Trophoblast cell (in vitro differentiated cells and primary cell): ENCODE results near the gene LCE1C.

Experiments used
- DNase-seq, 2 donors: peaks; one replicate each; pipeline ENCODE4 v3.0.0-alpha.2; 2016
- H2AFZ ChIP-seq: 2 replicates; pipeline ENCODE4 v1.6.1; 2013; ENCODE audit warnings: low read length, moderate library complexity, mild to moderate bottlenecking; ENCODE audit not compliant: insufficient read depth, poor library complexity
- H2AK5ac ChIP-seq: 2 replicates; pipeline ENCODE4 v1.6.1; 2013; ENCODE audit warnings: mild to moderate bottlenecking, low read length
- H2BK120ac ChIP-seq: 2 replicates; pipeline ENCODE4 v1.6.1; 2013; ENCODE audit warnings: low read length, mild to moderate bottlenecking, moderate library complexity; ENCODE audit not compliant: insufficient read depth, poor library complexity
- H2BK12ac ChIP-seq: 2 replicates; pipeline ENCODE4 v1.6.1; 2013; ENCODE audit warnings: mild to moderate bottlenecking, low read length, moderate library complexity
- H2BK5ac ChIP-seq: 2 replicates; pipeline ENCODE4 v1.6.1; 2013; ENCODE audit warnings: low read length, low read depth, moderate library complexity, mild to moderate bottlenecking; ENCODE audit not compliant: poor library complexity
- H3K14ac ChIP-seq: 2 replicates; pipeline ENCODE4 v1.6.1; 2013; ENCODE audit warnings: mild to moderate bottlenecking, low read length
- H3K18ac ChIP-seq: 2 replicates; pipeline ENCODE4 v1.6.1; 2013; ENCODE audit warnings: mild to moderate bottlenecking, low read length
- H3K23ac ChIP-seq: 2 replicates; pipeline ENCODE4 v1.6.1; 2013; ENCODE audit warnings: low read length
- H3K27ac ChIP-seq: 2 replicates; pipeline ENCODE4 v1.5.1; 2013; ENCODE audit warnings: low read depth, mild to moderate bottlenecking, inconsistent platforms, low read length, moderate library complexity
- H3K27me3 ChIP-seq: 2 replicates; pipeline ENCODE4 v1.6.1; 2013; ENCODE audit warnings: inconsistent platforms, mild to moderate bottlenecking, low read length, moderate library complexity; ENCODE audit not compliant: insufficient read depth
- H3K36me3 ChIP-seq, 2 experiments: 1 replicate in 1 of 2; 2 replicates in 1 of 2; pipeline ENCODE4 v1.6.1; 2013; ENCODE audit warnings: low read length in 2 of 2, mild to moderate bottlenecking in 2 of 2, moderate library complexity in 1 of 2; ENCODE audit not compliant: insufficient read depth in 2 of 2, control insufficient read depth in 1 of 2
- H3K4ac ChIP-seq: 2 replicates; pipeline ENCODE4 v1.6.1; 2013; ENCODE audit warnings: low read depth, mild to moderate bottlenecking, low read length, moderate library complexity
- H3K4me1 ChIP-seq, 2 experiments: 1 replicate in 1 of 2; 2 replicates in 1 of 2; pipeline ENCODE4 v1.6.1; 2013; ENCODE audit warnings: low read length in 2 of 2, mild to moderate bottlenecking in 2 of 2, moderate library complexity in 1 of 2; ENCODE audit not compliant: insufficient read depth in 2 of 2, control insufficient read depth in 1 of 2
- H3K4me2 ChIP-seq: 2 replicates; pipeline ENCODE4 v1.6.1; 2013; ENCODE audit warnings: inconsistent platforms, mild to moderate bottlenecking, low read length, moderate library complexity
- H3K4me3 ChIP-seq: 2 replicates; pipeline ENCODE4 v1.5.1; 2013; ENCODE audit warnings: mild to moderate bottlenecking, low read depth, low read length, inconsistent platforms
- H3K79me1 ChIP-seq: one replicate; pipeline ENCODE4 v1.6.1; 2013; ENCODE audit warnings: low read length
- H3K79me2 ChIP-seq: 2 replicates; pipeline ENCODE4 v1.6.1; 2013; ENCODE audit warnings: low read length, mild to moderate bottlenecking; ENCODE audit not compliant: control insufficient read depth, insufficient read depth, poor library complexity
- H3K9ac ChIP-seq: 2 replicates; pipeline ENCODE4 v1.6.1; 2013; ENCODE audit warnings: mild to moderate bottlenecking, low read length
- H3K9me3 ChIP-seq: 2 replicates; pipeline ENCODE4 v1.6.1; 2013; ENCODE audit warnings: low read depth, mild to moderate bottlenecking, control low read depth, inconsistent platforms, low read length; ENCODE audit not compliant: insufficient read depth
- H4K12ac ChIP-seq: 2 replicates; pipeline ENCODE4 v1.6.1; 2013; ENCODE audit warnings: low read depth, mild to moderate bottlenecking, low read length, moderate library complexity
- H4K8ac ChIP-seq: 2 replicates; pipeline ENCODE4 v1.6.1; 2013; ENCODE audit warnings: low read depth, mild to moderate bottlenecking, low read length, moderate library complexity
- H4K91ac ChIP-seq: one replicate; pipeline ENCODE4 v1.6.1; 2013; ENCODE audit warnings: low read depth, mild to moderate bottlenecking, low read length, moderate library complexity
- WGBS: extraction: QIAGEN DNeasy Blood & Tissue Kit; methylation state at CpG from one replicate; pipeline ENCODE4 v1.1.7; 2013; ENCODE audit warnings: missing lambda C conversion rate; ENCODE audit not compliant: insufficient read length, insufficient coverage; ENCODE audit errors: extremely low coverage; 5-methylcytosine and 5-hydroxymethylcytosine counted together

LCE1C gene

DNA sequence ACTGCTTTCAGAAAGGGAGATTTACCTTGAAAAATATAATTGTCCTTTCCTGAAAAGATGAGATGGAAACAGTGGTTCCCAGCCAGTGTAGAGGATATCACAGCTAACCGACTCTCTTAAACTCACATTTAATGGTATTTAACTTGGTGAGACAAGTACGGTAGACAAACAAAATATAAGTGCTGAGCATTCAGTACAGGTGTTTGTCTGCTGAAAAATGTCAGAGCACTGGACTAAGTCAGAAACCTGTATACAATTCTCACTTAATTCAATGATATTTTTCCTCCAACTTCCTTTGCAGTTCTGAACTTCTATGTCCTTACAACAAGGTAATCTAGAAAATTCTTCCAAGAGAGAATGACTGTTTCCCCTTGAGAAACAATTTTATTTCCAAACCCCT is 5.2 kb upstream of the LCE1C start, which contains the start of gene LCE1B:
Gene LCE1B, plus strand, starts transcription at position 301 of the 400 bp plus-strand sequence. CDS start 476 bp downstream, outside the sequence.
- H3K4me3 ChIP-seq: no peak within 1 kb of the TSS
- H3K4ac ChIP-seq: no peak within 1 kb of the TSS
- no peaks in the 10 kb centered on the region for H3K79me2 ChIP-seq
- H3K18ac ChIP-seq: no peak within 1 kb of the TSS
- H2AK5ac ChIP-seq: no peak within 1 kb of the TSS
- no peak within 1 kb of the TSS for H3K27ac ChIP-seq
- no peak for DNase-seq
- H4K8ac ChIP-seq: no peak within 1 kb of the TSS
- H3K79me1 ChIP-seq: no peaks in the 10 kb centered on the region
- H2BK12ac ChIP-seq: no peak within 1 kb of the TSS
- H3K4me1 ChIP-seq: no peaks in the 10 kb centered on the region
- no CpG with 5 or more reads among the region's 2 CpGs for WGBS
- no peak within 1 kb of the TSS for H3K14ac ChIP-seq
- no peak within 1 kb of the TSS for H3K23ac ChIP-seq
- no peaks in the 10 kb centered on the region for H3K36me3 ChIP-seq
- no peak within 1 kb of the TSS for H3K9ac ChIP-seq
- H2AFZ ChIP-seq: no peak within 1 kb of the TSS
- no peak within 1 kb of the TSS for H4K12ac ChIP-seq
- H4K91ac ChIP-seq: no peak within 1 kb of the TSS
- no peak within 1 kb of the TSS for H2BK120ac ChIP-seq
- H2BK5ac ChIP-seq: no peak within 1 kb of the TSS
- H3K9me3 ChIP-seq: peaks cover 12% of the 10 kb centered on the region
- no peaks in the 10 kb centered on the region for H3K27me3 ChIP-seq
- H3K4me2 ChIP-seq: no peak within 1 kb of the TSS

DNA sequence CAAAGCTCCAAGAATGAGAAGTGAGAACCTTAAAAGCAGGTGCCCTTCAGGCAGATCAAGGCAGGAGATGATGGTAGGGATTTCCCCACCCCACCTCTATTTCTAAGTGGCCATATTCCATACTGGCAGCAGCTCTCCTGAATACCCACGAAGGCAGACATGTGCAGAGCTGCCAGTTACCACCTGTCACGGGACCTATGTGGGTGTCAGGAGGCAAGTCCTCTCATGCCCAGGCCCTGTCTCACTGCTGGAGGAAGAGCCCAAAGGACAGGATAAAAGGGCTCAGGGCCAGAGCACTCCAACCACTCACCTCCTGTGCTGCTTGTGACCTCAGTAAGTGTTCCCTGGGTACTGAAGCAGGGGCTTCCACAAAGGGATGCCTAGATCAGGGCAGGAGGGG is 4.6 kb upstream of the LCE1C start:
- Histone ChIP-seq H3K36me3 (no peaks in the 10 kb centered on the region), H3K4me1 (no peaks in the 10 kb centered on the region), H3K27me3 (no peaks in the 10 kb centered on the region), H3K79me1 (no peaks in the 10 kb centered on the region), H4K8ac (no peak overlapping the region), H2AFZ (no peak overlapping the region), H3K18ac (no peak overlapping the region), H4K91ac (no peak overlapping the region), H3K4me2 (no peak overlapping the region), H4K12ac (no peak overlapping the region), H3K4ac (no peak overlapping the region), H3K9me3 (peaks cover 16% of the 10 kb centered on the region), H3K79me2 (no peaks in the 10 kb centered on the region), H2BK12ac (no peak overlapping the region), H2BK120ac (no peak overlapping the region), H3K9ac (no peak overlapping the region), H2AK5ac (no peak overlapping the region), H3K27ac (no peak overlapping the region), H3K4me3 (no peak overlapping the region), H3K14ac (no peak overlapping the region), H2BK5ac (no peak overlapping the region), H3K23ac (no peak overlapping the region)
- no peak for DNase-seq
- no CpG with 5 or more reads among the region's 2 CpGs for WGBS

DNA sequence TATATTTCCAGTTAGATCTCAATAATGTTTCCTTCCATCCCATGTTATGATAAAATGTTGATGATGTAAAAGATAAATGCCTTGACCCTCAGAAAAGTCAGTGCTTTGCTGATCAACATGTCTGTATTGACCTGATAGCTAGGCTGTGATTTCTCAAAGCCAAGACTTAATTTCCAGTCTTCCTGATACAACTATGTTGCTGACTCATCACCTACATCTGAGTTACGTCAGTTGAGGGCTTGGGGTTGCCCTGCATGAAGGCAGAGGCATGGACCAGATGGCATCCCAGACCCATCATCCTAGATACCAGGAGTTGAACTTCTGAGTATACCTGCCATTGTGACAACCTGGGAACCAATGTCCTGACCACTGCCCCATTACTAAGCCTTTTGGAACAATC is 5.1 kb downstream of the LCE1C start:
- no peak overlapping the region for H2AFZ ChIP-seq
- no peak for DNase-seq
- no CpG with 5 or more reads among the region's 1 CpG for WGBS

DNA sequence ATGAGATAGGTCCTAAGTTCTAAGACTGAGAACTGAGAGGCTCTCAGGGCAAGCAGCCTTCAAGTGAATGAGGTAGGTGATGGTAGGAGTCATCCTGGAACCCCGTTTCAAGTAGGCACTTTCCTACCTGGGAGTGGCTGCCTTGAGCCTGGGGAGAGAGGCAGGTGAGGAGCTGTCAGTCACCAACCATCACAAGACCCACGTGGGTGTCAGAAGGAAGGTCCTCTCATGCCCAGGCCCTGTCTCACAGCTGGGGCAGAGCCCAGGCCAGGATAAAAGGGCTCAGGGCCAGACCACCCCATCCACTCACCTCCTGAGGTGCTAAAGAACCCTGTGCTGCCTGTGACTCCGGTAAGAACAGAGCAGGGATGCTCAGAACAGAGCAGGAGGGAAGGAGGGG is 10.0 kb downstream of the LCE1C start, which contains the start of gene LCE1D:
Gene LCE1D, plus strand, starts transcription at position 301 of the 400 bp plus-strand sequence. CDS start 1,074 bp downstream, outside the sequence.
- H3K4me1 ChIP-seq: no peaks in the 10 kb centered on the region
- no peak within 1 kb of the TSS for H2AFZ ChIP-seq
- no CpG with 5 or more reads among the region's 3 CpGs for WGBS
- no peak within 1 kb of the TSS for H3K14ac ChIP-seq
- no peak within 1 kb of the TSS for H2AK5ac ChIP-seq
- peaks cover 12% of the 10 kb centered on the region for H3K9me3 ChIP-seq
- no peaks in the 10 kb centered on the region for H3K79me1 ChIP-seq
- DNase-seq: no peak
- H3K23ac ChIP-seq: no peak within 1 kb of the TSS
- H3K27me3 ChIP-seq: no peaks in the 10 kb centered on the region
- no peak within 1 kb of the TSS for H3K18ac ChIP-seq
- no peak within 1 kb of the TSS for H3K4me2 ChIP-seq
- no peak within 1 kb of the TSS for H4K12ac ChIP-seq
- no peak within 1 kb of the TSS for H3K4ac ChIP-seq
- no peak within 1 kb of the TSS for H2BK12ac ChIP-seq
- H4K91ac ChIP-seq: no peak within 1 kb of the TSS
- H3K4me3 ChIP-seq: no peak within 1 kb of the TSS
- no peaks in the 10 kb centered on the region for H3K36me3 ChIP-seq
- no peaks in the 10 kb centered on the region for H3K79me2 ChIP-seq
- no peak within 1 kb of the TSS for H2BK120ac ChIP-seq
- no peak within 1 kb of the TSS for H3K27ac ChIP-seq
- no peak within 1 kb of the TSS for H3K9ac ChIP-seq
- H2BK5ac ChIP-seq: no peak within 1 kb of the TSS
- H4K8ac ChIP-seq: no peak within 1 kb of the TSS

More for the DNA sequence above, 5.1 kb downstream of the LCE1C start:
- Histone ChIP-seq H2BK12ac (no peak overlapping the region), H3K23ac (no peak overlapping the region), H3K27me3 (no peaks in the 10 kb centered on the region), H3K9me3 (peaks cover 23% of the 10 kb centered on the region), H2AK5ac (no peak overlapping the region), H3K4me1 (no peaks in the 10 kb centered on the region), H2BK5ac (no peak overlapping the region), H3K9ac (no peak overlapping the region), H4K8ac (no peak overlapping the region), H3K36me3 (no peaks in the 10 kb centered on the region), H4K91ac (no peak overlapping the region), H3K4ac (no peak overlapping the region), H3K79me2 (no peaks in the 10 kb centered on the region), H3K79me1 (no peaks in the 10 kb centered on the region), H3K4me2 (no peak overlapping the region), H4K12ac (no peak overlapping the region), H3K4me3 (no peak overlapping the region), H3K14ac (no peak overlapping the region), H3K18ac (no peak overlapping the region), H2BK120ac (no peak overlapping the region), H3K27ac (no peak overlapping the region)
